MM.1S (cell line): ENCODE measurements around the gene ATG4D.

Source experiments
- DNase-seq: peaks from one replicate; pipeline ENCODE4 v3.0.0-alpha.2; 2015
- H2AFZ ChIP-seq: fragments of 300-600 bp; sonication (generic); 2 replicates; pipeline ENCODE4 v1.6.0; 2016; ENCODE audit warnings: antibody characterized with exemption, low read length
- H3F3A ChIP-seq: fragments of 300-600 bp; sonication (generic); 2 replicates; pipeline ENCODE4 v1.6.1; 2016; ENCODE audit warnings: mild to moderate bottlenecking, antibody characterized with exemption, low read length, moderate library complexity, mixed read lengths; ENCODE audit not compliant: insufficient read depth
- H3K27ac ChIP-seq: fragments of 300-600 bp; sonication (generic); 2 replicates; pipeline ENCODE4 v1.5.1; 2016; ENCODE audit warnings: mild to moderate bottlenecking, low read length
- H3K27me3 ChIP-seq: fragments of 300-600 bp; sonication (generic); replicated peaks from 2 replicates; pipeline ENCODE4 v1.6.0; 2016; ENCODE audit warnings: low read length; ENCODE audit not compliant: insufficient read depth
- H3K36me3 ChIP-seq: fragments of 300-600 bp; sonication (generic); replicated peaks from 2 replicates; pipeline ENCODE4 v1.6.1; 2016; ENCODE audit warnings: mild to moderate bottlenecking, low read length, mixed read lengths; ENCODE audit not compliant: insufficient read depth
- H3K4me1 ChIP-seq: fragments of 300-600 bp; sonication (generic); 2 replicates; pipeline ENCODE4 v1.6.1; 2016; ENCODE audit warnings: low read length, mixed read lengths
- H3K4me2 ChIP-seq: fragments of 300-600 bp; sonication (generic); 2 replicates; pipeline ENCODE4 v1.6.0; 2016; ENCODE audit warnings: low read depth, low read length
- H3K4me3 ChIP-seq: fragments of 300-600 bp; sonication (generic); 2 replicates; pipeline ENCODE4 v1.5.1; 2016; ENCODE audit warnings: low read length, mixed read lengths
- H3K79me2 ChIP-seq: fragments of 300-600 bp; sonication (generic); 2 replicates; pipeline ENCODE4 v1.6.1; 2016; ENCODE audit warnings: mixed run types, low read length, mixed read lengths
- H3K9ac ChIP-seq: fragments of 300-600 bp; sonication (generic); 2 replicates; pipeline ENCODE4 v1.6.1; 2016; ENCODE audit warnings: low read length, mixed read lengths
- H3K9me2 ChIP-seq: fragments of 300-600 bp; sonication (generic); replicated peaks from 2 replicates; pipeline ENCODE4 v1.6.1; 2016; ENCODE audit warnings: mild to moderate bottlenecking, low read length, mixed read lengths; ENCODE audit not compliant: insufficient read depth
- H3K9me3 ChIP-seq: fragments of 300-600 bp; sonication (generic); replicated peaks from 2 replicates; pipeline ENCODE4 v1.6.1; 2016; ENCODE audit warnings: mild to moderate bottlenecking, low read length, mixed read lengths; ENCODE audit not compliant: insufficient read depth
- H4K20me1 ChIP-seq: fragments of 300-600 bp; sonication (generic); 2 replicates; pipeline ENCODE4 v1.6.1; 2016; ENCODE audit warnings: mild to moderate bottlenecking, low read length, moderate library complexity, mixed read lengths; ENCODE audit not compliant: insufficient read depth
- EZH2 ChIP-seq: fragments of 300-600 bp; sonication (generic); optimal IDR thresholded peaks from 2 replicates; pipeline ENCODE3; 2017; ENCODE audit warnings: low read depth, mild to moderate bottlenecking, antibody characterized with exemption, low read length, mixed read lengths
- EZH2phosphoT487 ChIP-seq: fragments of 300-600 bp; sonication (generic); IDR thresholded peaks from 2 replicates; pipeline ENCODE4 v1.6.1; 2018; ENCODE audit warnings: antibody characterized with exemption, low read length
- TF ChIP-seq, protein P1 (sequence below): fragments of 300-600 bp; sonication (generic); IDR thresholded peaks from 2 replicates; pipeline ENCODE4 v1.5.1; 2016; ENCODE audit warnings: antibody characterized with exemption, low read length, mixed read lengths

Gene ATG4D

DNA sequence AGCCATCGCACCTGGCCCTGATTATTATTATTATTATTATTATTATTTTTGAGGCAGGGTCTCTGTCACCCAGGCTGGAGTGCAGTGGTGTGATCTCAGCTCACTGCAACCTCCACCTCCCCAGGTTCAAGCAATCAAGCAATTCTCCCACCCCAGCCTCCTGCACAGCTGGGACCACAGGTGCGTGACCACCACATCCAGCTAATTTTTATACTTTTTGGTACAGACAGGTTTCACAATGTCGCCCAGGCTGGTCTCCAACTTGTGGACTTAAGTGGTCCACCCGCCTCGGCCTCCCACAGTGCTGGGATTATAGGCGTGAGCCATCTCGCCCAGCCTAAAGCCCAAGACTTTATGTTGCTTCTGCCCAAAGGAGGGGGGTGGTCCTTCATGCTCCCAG is 49.4 kb downstream of the ATG4D start:
- H4K20me1 ChIP-seq, result no peaks in the 10 kb centered on the region
- DNase-seq, result no peak
- peaks cover 23% of the 10 kb centered on the region for H3K4me1 ChIP-seq
- TF ChIP-seq EZH2 (no peak), EZH2phosphoT487 (no peak)
- TF ChIP-seq, protein P1, sequence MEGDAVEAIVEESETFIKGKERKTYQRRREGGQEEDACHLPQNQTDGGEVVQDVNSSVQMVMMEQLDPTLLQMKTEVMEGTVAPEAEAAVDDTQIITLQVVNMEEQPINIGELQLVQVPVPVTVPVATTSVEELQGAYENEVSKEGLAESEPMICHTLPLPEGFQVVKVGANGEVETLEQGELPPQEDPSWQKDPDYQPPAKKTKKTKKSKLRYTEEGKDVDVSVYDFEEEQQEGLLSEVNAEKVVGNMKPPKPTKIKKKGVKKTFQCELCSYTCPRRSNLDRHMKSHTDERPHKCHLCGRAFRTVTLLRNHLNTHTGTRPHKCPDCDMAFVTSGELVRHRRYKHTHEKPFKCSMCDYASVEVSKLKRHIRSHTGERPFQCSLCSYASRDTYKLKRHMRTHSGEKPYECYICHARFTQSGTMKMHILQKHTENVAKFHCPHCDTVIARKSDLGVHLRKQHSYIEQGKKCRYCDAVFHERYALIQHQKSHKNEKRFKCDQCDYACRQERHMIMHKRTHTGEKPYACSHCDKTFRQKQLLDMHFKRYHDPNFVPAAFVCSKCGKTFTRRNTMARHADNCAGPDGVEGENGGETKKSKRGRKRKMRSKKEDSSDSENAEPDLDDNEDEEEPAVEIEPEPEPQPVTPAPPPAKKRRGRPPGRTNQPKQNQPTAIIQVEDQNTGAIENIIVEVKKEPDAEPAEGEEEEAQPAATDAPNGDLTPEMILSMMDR, result no peak
- no peaks in the 10 kb centered on the region for H3K27me3 ChIP-seq
- H3K27ac ChIP-seq, result no peak overlapping the region
- H3F3A ChIP-seq, result peaks cover 32% of the 10 kb centered on the region
- H3K9ac ChIP-seq, result no peak overlapping the region
- H3K9me3 ChIP-seq, result no peaks in the 10 kb centered on the region
- H3K4me2 ChIP-seq, result no peak overlapping the region
- H3K36me3 ChIP-seq, result no peaks in the 10 kb centered on the region
- no peaks in the 10 kb centered on the region for H3K9me2 ChIP-seq
- H3K79me2 ChIP-seq, result no peaks in the 10 kb centered on the region
- no peak overlapping the region for H2AFZ ChIP-seq
- H3K4me3 ChIP-seq, result no peak overlapping the region

DNA sequence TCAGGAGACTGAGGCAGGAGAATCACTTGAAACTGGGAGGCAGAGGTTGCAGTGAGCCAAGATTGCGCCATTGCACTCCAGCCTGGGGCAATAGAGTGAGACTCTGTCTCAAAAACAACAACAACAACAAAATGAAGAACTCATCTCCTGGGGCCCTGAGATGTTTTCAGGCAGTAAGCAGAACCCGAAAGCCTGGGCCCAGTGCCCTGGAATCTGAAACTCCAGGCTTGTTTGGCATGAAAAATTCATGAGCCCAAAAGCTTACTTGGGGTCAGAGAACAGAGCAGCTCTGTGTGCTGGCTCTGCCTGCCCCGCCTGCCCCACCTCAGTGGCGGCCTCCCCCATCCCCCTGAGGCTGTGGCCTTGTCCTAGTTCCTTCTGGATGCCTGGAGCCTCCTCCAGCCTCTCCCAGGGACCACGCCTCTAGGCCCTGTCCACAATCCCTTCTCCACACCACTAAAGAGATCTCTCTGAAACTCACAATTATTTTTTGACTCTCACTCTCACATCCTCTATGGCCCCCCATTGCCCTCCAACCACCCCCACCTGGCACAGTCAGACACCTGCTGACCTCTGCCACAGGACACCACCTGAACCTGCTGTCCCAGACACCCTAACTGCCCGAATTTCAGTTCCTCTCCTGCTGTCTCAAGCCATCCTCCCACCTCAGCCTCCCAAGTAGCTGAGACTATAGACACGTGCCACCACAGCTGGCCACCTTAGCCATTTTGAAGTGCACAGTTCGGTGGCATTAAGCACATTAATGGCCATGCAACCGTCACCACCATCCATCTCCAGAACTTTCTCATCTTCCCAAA is 50.3 kb downstream of the ATG4D start:
- H2AFZ ChIP-seq, result no peak overlapping the region
- H3K9me2 ChIP-seq, result no peaks in the 10 kb centered on the region
- no peak overlapping the region for H3K4me3 ChIP-seq
- H4K20me1 ChIP-seq, result no peaks in the 10 kb centered on the region
- no peaks in the 10 kb centered on the region for H3K27me3 ChIP-seq
- H3K36me3 ChIP-seq, result no peaks in the 10 kb centered on the region
- DNase-seq, result peak; percentile 70
- H3K27ac ChIP-seq, result peak overlapping the region; percentile 44; the same call in 1 of the 2 replicates
- peaks cover 32% of the 10 kb centered on the region for H3F3A ChIP-seq
- H3K79me2 ChIP-seq, result no peaks in the 10 kb centered on the region
- no peaks in the 10 kb centered on the region for H3K9me3 ChIP-seq
- H3K9ac ChIP-seq, result no peak overlapping the region
- H3K4me1 ChIP-seq, result peaks cover 23% of the 10 kb centered on the region
- TF ChIP-seq, protein P1, result no peak
- no peak for TF ChIP-seq EZH2phosphoT487
- TF ChIP-seq EZH2, result no peak
- peak overlapping the region; percentile 32; the same call in 1 of the 2 replicates for H3K4me2 ChIP-seq

DNA sequence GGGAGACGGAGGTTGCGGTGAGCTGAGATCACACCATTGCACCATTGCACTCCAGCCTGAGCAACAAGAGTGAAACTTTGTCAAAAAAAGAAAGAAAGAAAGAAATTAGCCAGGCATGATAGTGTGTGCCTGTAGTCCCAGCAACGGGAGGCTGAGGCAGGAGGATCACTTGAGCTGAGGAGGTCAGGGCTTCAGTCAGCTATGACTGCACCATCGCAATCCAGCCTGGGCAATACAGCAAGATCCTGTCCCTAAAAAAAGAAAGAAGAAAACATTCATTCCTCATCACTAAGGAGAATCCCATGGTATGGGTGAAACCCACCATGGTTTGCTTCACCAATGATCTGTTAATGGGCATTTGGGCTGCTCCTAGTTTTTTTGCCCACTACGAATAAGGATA is 56.4 kb downstream of the ATG4D start:
- no peak overlapping the region for H3K27ac ChIP-seq
- no peaks in the 10 kb centered on the region for H3K36me3 ChIP-seq
- H3K4me1 ChIP-seq, result peaks cover 12% of the 10 kb centered on the region
- H3K9me2 ChIP-seq, result no peaks in the 10 kb centered on the region
- H2AFZ ChIP-seq, result no peak overlapping the region
- H3F3A ChIP-seq, result peaks cover 18% of the 10 kb centered on the region
- H3K27me3 ChIP-seq, result 0 out of 2 replicates have a peak, but pooled peaks cover 11% of the 10 kb centered on the region
- H3K79me2 ChIP-seq, result no peaks in the 10 kb centered on the region
- no peak overlapping the region for H3K9ac ChIP-seq
- H3K4me2 ChIP-seq, result no peak overlapping the region
- H3K9me3 ChIP-seq, result no peaks in the 10 kb centered on the region
- no peak for TF ChIP-seq EZH2phosphoT487
- TF ChIP-seq, protein P1, result no peak
- no peak for TF ChIP-seq EZH2
- H4K20me1 ChIP-seq, result no peaks in the 10 kb centered on the region
- H3K4me3 ChIP-seq, result no peak overlapping the region
- no peak for DNase-seq
